Endothelial cell (in vitro differentiated cells): ENCODE measurements around the gene LPP. TPM values are rescaled to one million over a fixed set of nuclear protein-coding genes. Genes with fewer than 3 reads are reported as not detected.

Source experiments
- DNase-seq: peaks from one replicate; pipeline ENCODE4 v3.0.0; 2021; ENCODE audit warnings: low spot score
- H3K27ac Mint-ChIP-seq: one replicate; pipeline ENCODE4 v1.8.0; 2021; ENCODE audit warnings: mixed read lengths, inconsistent platforms; ENCODE audit not compliant: unreplicated experiment
- H3K27me3 Mint-ChIP-seq: one replicate; pipeline ENCODE4 v1.8.0; 2021; ENCODE audit warnings: mild to moderate bottlenecking, moderate library complexity, mixed read lengths, inconsistent platforms; ENCODE audit not compliant: unreplicated experiment
- H3K36me3 Mint-ChIP-seq: one replicate; pipeline ENCODE4 v1.8.0; 2021; ENCODE audit warnings: mild to moderate bottlenecking, low read depth, mixed read lengths, inconsistent platforms; ENCODE audit not compliant: unreplicated experiment
- H3K4me1 Mint-ChIP-seq: one replicate; pipeline ENCODE4 v1.8.0; 2021; ENCODE audit warnings: mild to moderate bottlenecking, mixed read lengths, inconsistent platforms; ENCODE audit not compliant: unreplicated experiment
- H3K4me3 Mint-ChIP-seq: one replicate; pipeline ENCODE4 v1.8.0; 2021; ENCODE audit warnings: mild to moderate bottlenecking, mixed read lengths, inconsistent platforms; ENCODE audit not compliant: unreplicated experiment
- H3K9me3 Mint-ChIP-seq: one replicate; pipeline ENCODE4 v1.8.0; 2021; ENCODE audit warnings: mixed read lengths, inconsistent platforms; ENCODE audit not compliant: unreplicated experiment
- CTCF ChIP-seq: fragments of 200-600 bp; sonication (generic); IDR thresholded peaks from one replicate; pipeline ENCODE4 v1.5.0; 2021; ENCODE audit warnings: antibody characterized with exemption; ENCODE audit not compliant: unreplicated experiment
- total RNA-seq: library from RNA; stranded (reverse); fragmentation: NEBNext Ultra II Directional; extraction: Animal tissue kit (Norgen Biotek cat#: 25700); gene quantifications from one replicate; pipeline ENCODE4 v1.2.1, GENCODE V29; 2021; ENCODE audit not compliant: unreplicated experiment

The LPP gene
- total RNA-seq, 1 donor from 2014 or later: 181 TPM

GRCh38 chr3:188817103-188817934 is 663.4 kb downstream of the LPP start:
- H3K4me1 Mint-ChIP-seq: peaks cover 27% of the 10 kb centered on the region
- H3K27ac Mint-ChIP-seq: no peak overlapping the region
- H3K27me3 Mint-ChIP-seq: no peaks in the 10 kb centered on the region
- no peak for DNase-seq
- no peak for TF ChIP-seq CTCF
- H3K9me3 Mint-ChIP-seq: no peaks in the 10 kb centered on the region
- H3K4me3 Mint-ChIP-seq: no peak overlapping the region
- H3K36me3 Mint-ChIP-seq: no peaks in the 10 kb centered on the region

DNA sequence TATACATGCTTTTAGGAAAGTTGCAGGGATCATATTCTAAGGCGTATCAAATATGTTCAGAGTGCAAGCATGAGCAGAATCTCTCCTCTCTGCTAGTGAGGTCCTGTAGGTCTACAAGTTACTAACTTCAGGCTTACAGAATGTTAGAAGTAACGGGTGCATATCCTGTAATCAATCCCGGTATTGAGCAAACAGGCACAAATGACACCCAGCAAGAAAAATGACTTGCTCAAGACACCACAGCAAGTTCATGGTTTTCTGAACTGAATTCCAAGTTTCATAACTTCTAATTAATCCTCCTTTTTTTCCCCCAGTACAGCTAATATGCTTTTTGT is 663.9 kb downstream of the LPP start:
- Mint-ChIP-seq H3K36me3 (no peaks in the 10 kb centered on the region), H3K27me3 (no peaks in the 10 kb centered on the region), H3K4me1 (peaks cover 27% of the 10 kb centered on the region), H3K9me3 (no peaks in the 10 kb centered on the region), H3K4me3 (no peak overlapping the region), H3K27ac (no peak overlapping the region)
- DNase-seq: no peak
- TF ChIP-seq CTCF: no peak

- no peak for DNase-seq
- no peaks in the 10 kb centered on the region for H3K9me3 Mint-ChIP-seq
- TF ChIP-seq CTCF: no peak
- peaks cover 27% of the 10 kb centered on the region for H3K4me1 Mint-ChIP-seq
- H3K36me3 Mint-ChIP-seq: no peaks in the 10 kb centered on the region
- no peak overlapping the region for H3K27ac Mint-ChIP-seq
- no peaks in the 10 kb centered on the region for H3K27me3 Mint-ChIP-seq
- H3K4me3 Mint-ChIP-seq: no peak overlapping the region
Measured at GRCh38 chr3:188818282-188818681, 664.3 kb downstream of the LPP start.

GRCh38 chr3:188819939-188820338 is 666.0 kb downstream of the LPP start:
- TF ChIP-seq CTCF: no peak
- Mint-ChIP-seq H3K4me1 (peaks cover 27% of the 10 kb centered on the region), H3K9me3 (no peaks in the 10 kb centered on the region), H3K27ac (no peak overlapping the region), H3K4me3 (no peak overlapping the region), H3K27me3 (no peaks in the 10 kb centered on the region), H3K36me3 (no peaks in the 10 kb centered on the region)
- DNase-seq: no peak

- Mint-ChIP-seq H3K36me3 (no peaks in the 10 kb centered on the region), H3K4me1 (peaks cover 30% of the 10 kb centered on the region), H3K9me3 (no peaks in the 10 kb centered on the region), H3K27me3 (no peaks in the 10 kb centered on the region), H3K4me3 (no peak overlapping the region), H3K27ac (no peak overlapping the region)
- DNase-seq: no peak
- no peak for TF ChIP-seq CTCF
Measured at GRCh38 chr3:188822004-188822403, 668.0 kb downstream of the LPP start.
